K562 (cell line): ENCODE data around the gene PTK6. TPM values are rescaled to one million over a fixed set of nuclear protein-coding genes. Genes with fewer than 3 reads are reported as not detected.
A peak's percentile ranks its signal among the peaks of the same experiment; 100 is the strongest.

ENCODE experiments used
- ATAC-seq: fragments of 200-7000 bp; cut with Tn5 transposase; 3 replicates; pipeline ENCODE4 v1.9.1; 2020; ENCODE audit warnings: moderate library complexity
- BruUV-seq: library from RNA; stranded (reverse); fragments of 400-500 nt; replicated peaks from 2 replicates; lab custom pipeline; 2021; lab: Mats Ljungman, UMichigan
- CTCF ChIA-PET: fragments of 300-600 bp; formaldehyde crosslinking; extraction: SDS; loops from one replicate; lab custom pipeline; 2021; ENCODE audit warnings: low intra/inter-chr PET ratio; lab: Yijun Ruan, JAX
- POLR2A ChIA-PET: fragments of 300-600, 350-650 bp; sonication (Branson Sonifier 250); formaldehyde crosslinking; extraction: SDS; loops from one replicate; lab custom pipeline; 2021; ENCODE audit warnings: antibody characterized with exemption, inconsistent platforms; lab: Yijun Ruan, JAX
- DNase-seq, 4 experiments: peaks; one replicate each; pipeline versions ENCODE4 v3.0.0 to v3.0.0-alpha.2; 2011 to 2018; ENCODE audit warnings: low spot score in 3 of 4, mixed read lengths in 3 of 4; ENCODE audit errors: extremely low read depth in 1 of 4
- FAIRE-seq: peaks from 2 replicates; lab custom pipeline; 2011; peaks lifted over from hg19 to GRCh38; lab: Jason Lieb, UNC
- H2AFZ ChIP-seq: 2 replicates; pipeline ENCODE4 v1.6.0; 2011; ENCODE audit warnings: low read depth, low read length, control low read depth, inconsistent platforms
- H3K27ac ChIP-seq: fragments of 200-600 bp; 3 replicates; pipeline ENCODE4 v1.8.0; 2011; ENCODE audit warnings: low read depth, mild to moderate bottlenecking, control low read depth, inconsistent platforms, low read length, moderate library complexity, mixed read lengths; ENCODE audit errors: extremely low read depth
- H3K27me3 ChIP-seq, 2 experiments: fragments of 300-600 bp in 1 of 2; 2 replicates in 1 of 2; 3 replicates in 1 of 2; pipeline versions ENCODE4 v1.6.0 to v1.8.0; 2011; ENCODE audit warnings: inconsistent platforms in 2 of 2, low read length in 2 of 2, mild to moderate bottlenecking in 1 of 2, mixed read lengths in 1 of 2, moderate library complexity in 1 of 2; ENCODE audit not compliant: control insufficient read depth in 2 of 2, insufficient read depth in 2 of 2
- H3K36me3 ChIP-seq: fragments of 300-600 bp; 3 replicates; pipeline ENCODE4 v1.8.0; 2011; ENCODE audit warnings: mild to moderate bottlenecking, low read length, inconsistent platforms; ENCODE audit not compliant: control insufficient read depth, insufficient read depth
- H3K4me1 ChIP-seq, 2 experiments: fragments of 200-600 bp in 1 of 2; replicated peaks in 1 of 2; 2 replicates in 1 of 2; 3 replicates in 1 of 2; pipeline versions ENCODE4 v1.5.1 to v1.8.0; 2011; ENCODE audit warnings: inconsistent platforms in 2 of 2, low read length in 2 of 2, mild to moderate bottlenecking in 1 of 2, mixed read lengths in 1 of 2, moderate library complexity in 1 of 2; ENCODE audit not compliant: control insufficient read depth in 2 of 2, insufficient read depth in 2 of 2
- H3K4me2 ChIP-seq: 2 replicates; pipeline ENCODE4 v1.6.1; 2011; ENCODE audit warnings: low read length, control low read depth, inconsistent platforms, mixed read lengths; ENCODE audit not compliant: insufficient read depth
- H3K4me3 ChIP-seq: fragments of 200-600 bp; sonication (generic), shearing (Covaris generic); 2 replicates; pipeline ENCODE4 v1.5.1; 2016; ENCODE audit warnings: control low read depth, inconsistent platforms
- H3K79me2 ChIP-seq: fragments of 200-600 bp; 3 replicates; pipeline ENCODE4 v1.8.0; 2011; ENCODE audit warnings: low read length, inconsistent platforms; ENCODE audit not compliant: control insufficient read depth, insufficient read depth
- H3K9ac ChIP-seq, 2 experiments: 2 replicates each; pipeline versions ENCODE4 v1.6.0 to v1.6.1; 2011; ENCODE audit warnings: low read depth in 2 of 2, low read length in 2 of 2, control low read depth in 1 of 2, inconsistent platforms in 1 of 2, mild to moderate bottlenecking in 1 of 2, mixed read lengths in 1 of 2; ENCODE audit not compliant: insufficient read depth in 1 of 2
- H3K9me1 ChIP-seq: one replicate; pipeline ENCODE4 v1.6.0; 2011; ENCODE audit warnings: inconsistent platforms, mild to moderate bottlenecking, low read length, moderate library complexity; ENCODE audit not compliant: control insufficient read depth, insufficient read depth
- H3K9me3 ChIP-seq: replicated peaks from 2 replicates; pipeline ENCODE4 v1.5.1; 2011; ENCODE audit warnings: low read depth, low read length, inconsistent platforms; ENCODE audit not compliant: control insufficient read depth, insufficient read depth
- H4K20me1 ChIP-seq: replicated peaks from 2 replicates; pipeline ENCODE4 v1.6.1; 2011; ENCODE audit warnings: low read length, inconsistent platforms, mixed read lengths; ENCODE audit not compliant: control insufficient read depth, insufficient read depth
- ARID1B ChIP-seq: fragments of 450-650 bp; IDR thresholded peaks from 2 replicates; pipeline ENCODE4 v1.6.1; 2016; ENCODE audit warnings: antibody characterized with exemption, mild to moderate bottlenecking, inconsistent platforms
- ARID3B ChIP-seq: fragments of 250-450 bp; sonication (Bioruptor Pico); IDR thresholded peaks from 2 replicates; pipeline ENCODE4 v1.4.0; 2020; ENCODE audit warnings: borderline replicate concordance
- CREB3 ChIP-seq: fragments of 450-650 bp; conservative IDR thresholded peaks from 2 replicates; pipeline ENCODE4 v1.6.1; 2016; ENCODE audit warnings: missing genetic modification characterization, low read depth, mild to moderate bottlenecking, missing compliant biosample characterization, moderate library complexity
- FOXJ3 ChIP-seq: sonication (generic); formaldehyde crosslinking; IDR thresholded peaks from 2 replicates; pipeline ENCODE4 v1.4.0; 2020; ENCODE audit warnings: mild to moderate bottlenecking, missing genetic modification reagents
- HDGF ChIP-seq: fragments of 450-650 bp; IDR thresholded peaks from 2 replicates; pipeline ENCODE4 v1.6.1; 2016
- HNRNPL ChIP-seq: fragments of 200-400 bp; formaldehyde crosslinking; IDR thresholded peaks from 2 replicates; pipeline ENCODE4 v1.6.1; 2017; ENCODE audit warnings: low read depth, mild to moderate bottlenecking, low read length
- HSF4 ChIP-seq: fragments of 250-450 bp; sonication (Bioruptor Pico); IDR thresholded peaks from 2 replicates; pipeline ENCODE4 v2.1.2; 2022; ENCODE audit warnings: mild to moderate bottlenecking, moderate library complexity, borderline replicate concordance
- MXD1 ChIP-seq: fragments of 250-450 bp; sonication (Bioruptor Pico); IDR thresholded peaks from 2 replicates; pipeline ENCODE4 v1.8.0; 2021; ENCODE audit warnings: borderline replicate concordance, mild to moderate bottlenecking, moderate library complexity; ENCODE audit not compliant: poor library complexity, severe bottlenecking
- PCBP1 ChIP-seq: fragments of 200-400 bp; formaldehyde crosslinking; IDR thresholded peaks from 2 replicates; pipeline ENCODE4 v1.6.1; 2018; ENCODE audit warnings: mild to moderate bottlenecking, low read depth, low read length; ENCODE audit not compliant: poor library complexity, severe bottlenecking
- POLR2AphosphoS2 ChIP-seq: IDR thresholded peaks from 2 replicates; pipeline ENCODE4 v1.6.1; 2012; ENCODE audit warnings: low read length, improper control_type of control experiment
- RB1 ChIP-seq: fragments of 450-650 bp; IDR thresholded peaks from 2 replicates; pipeline ENCODE4 v1.6.1; 2017; ENCODE audit warnings: low read depth, mild to moderate bottlenecking
- SAFB ChIP-seq: fragments of 200-400 bp; formaldehyde crosslinking; IDR thresholded peaks from 2 replicates; pipeline ENCODE4 v1.6.1; 2017; ENCODE audit warnings: low read depth, low read length, borderline replicate concordance
- SRF ChIP-seq, 2 experiments: fragments of 250-450, 450-650 bp in 1 of 2; sonication (Bioruptor Pico) in 1 of 2; sonication (generic) in 1 of 2; formaldehyde crosslinking; IDR thresholded peaks; 2 replicates each; pipeline versions ENCODE4 v1.5.0 to v1.5.1; 2020 to 2022; ENCODE audit warnings: mild to moderate bottlenecking in 1 of 2, missing genetic modification reagents in 1 of 2
- WGBS: fragments of 100-300 bp; shearing (Covaris generic); methylation state at CpG from one replicate; pipeline ENCODE4 v1.1.6; 2016; ENCODE audit warnings: low coverage, mixed read lengths; ENCODE audit not compliant: insufficient coverage; ENCODE audit errors: missing lambda C conversion rate; 5-methylcytosine and 5-hydroxymethylcytosine counted together
- in situ Hi-C: fragments of 300-500 bp; cut with MboI; formaldehyde crosslinking; loops from 4 replicates; pipeline ENCODE4 v1.15.0; 2018; ENCODE audit warnings: inconsistent platforms, mixed read lengths
- intact Hi-C: fragments of 100-400 bp; cut with micrococcal nuclease; formaldehyde crosslinking; loops from 2 replicates; pipeline ENCODE4 v1.14.2; 2022
- polyA plus RNA-seq, 8 experiments: library from polyadenylated mRNA; depleted of rRNA in 4 of 8; stranded (reverse) in 5 of 8; unstranded in 3 of 8; fragments of >200 nt; fragmentation: Nextera tagmentation in 2 of 8; fragmentation: Illumina TruSeq in 1 of 8; extraction: Ambion mirVana in 2 of 8; extraction: Trizol in 1 of 8; gene quantifications; 2 replicates each; pipeline versions ENCODE4 v1.2.1 to v1.2.3, GENCODE V29; 2011 to 2014; ENCODE audit warnings: inconsistent platforms in 1 of 8, missing spikeins in 1 of 8
- total RNA-seq, 7 experiments: library from RNA; depleted of rRNA in 6 of 7; stranded (reverse); fragments of >200 nt in 6 of 7; fragmentation: Illumina TruSeq in 2 of 7; extraction: Trizol in 2 of 7; gene quantifications; 2 replicates each; pipeline versions ENCODE4 v1.2.1 to v1.2.3, GENCODE V29; 2011 to 2021; ENCODE audit warnings: low replicate concordance in 1 of 7

The PTK6 gene
- total and polyA plus RNA-seq, 9 of the 15 experiments (the other 6 are each of a cell fraction or from before 2014, with no cell fraction given): 0.07 TPM; not detected in 8

- POLR2A ChIA-PET: interaction anchor here (0.6 kb wide), 1 partner anchor 12 kb away, joined by 3 read pairs; no protein-coding TSS in a partner anchor
- intact Hi-C loops: loop anchor here (10.0 kb wide), 1 partner anchor 315 kb away; the partner anchor contains the start of genes ABHD16B and TPD52L2
Observed at GRCh38 chr20:63549679-63550282, 12.6 kb upstream of the PTK6 start.

More at GRCh38 chr20:63549679-63550282, 12.6 kb upstream of the PTK6 start:
- Histone ChIP-seq H3K79me2 (no peaks in the 10 kb centered on the region), H3K9me3 (no peaks in the 10 kb centered on the region), H3K27ac (no peak overlapping the region), H3K9me1 (no peaks in the 10 kb centered on the region), H3K4me2 (no peak overlapping the region), H4K20me1 (no peaks in the 10 kb centered on the region), H3K27me3 (peaks cover 0 to 29% of the 10 kb centered on the region in 2 experiments; a peak in 3 of 5 replicates), H3K36me3 (no peaks in the 10 kb centered on the region), H3K9ac (peak overlapping the region in 1 of 2 experiments; percentile 52; a peak in 1 of 4 replicates), H2AFZ (no peak overlapping the region), H3K4me3 (no peak overlapping the region), H3K4me1 (peaks cover 15 to 68% of the 10 kb centered on the region in 2 experiments)
- ATAC-seq: no peak
- TF ChIP-seq ARID3B (CRISPR knock-in tag): no peak
- peak; percentile 71; the same call in 1 of the 2 replicates for TF ChIP-seq HNRNPL
- TF ChIP-seq SRF (CRISPR knock-in tag; IDR thresholded peaks at IDR 0.05): no peak
- no peak for TF ChIP-seq CREB3 (tag)
- no peak for TF ChIP-seq SAFB
- TF ChIP-seq RB1: no peak
- peak; percentile 37 for TF ChIP-seq PCBP1
- TF ChIP-seq ARID1B: no peak
- TF ChIP-seq HDGF: no peak
- no peak for TF ChIP-seq POLR2AphosphoS2
- TF ChIP-seq HSF4 (CRISPR knock-in tag): no peak
- no peak for TF ChIP-seq MXD1 (CRISPR knock-in tag)
- TF ChIP-seq FOXJ3 (CRISPR knock-in tag): no peak
- CTCF ChIA-PET: no interaction called here
- 77% methylated on average over 12 of the region's 18 CpGs for WGBS
- no TSS peak for BruUV-seq
- no peak for DNase-seq
- in situ Hi-C loops: no loop called here
- no peak for FAIRE-seq
